Inflammatory macrophage treated with lipopolysaccharide for 4 hours (primary cell): ENCODE data around the gene MROH2A.

Experiments used
- DNase-seq: peaks from one replicate; pipeline ENCODE4 v3.0.0-alpha.2; 2020

Gene MROH2A

GRCh38 chr2:233802132-233802815 lies 24.1 kb downstream of the MROH2A start:
- DNase-seq = no peak

- no peak for DNase-seq
These were observed 25.3 kb downstream of the MROH2A start for GRCh38 chr2:233803292-233803911.

GRCh38 chr2:233803994-233804393 lies 25.9 kb downstream of the MROH2A start:
- no peak for DNase-seq

- DNase-seq = no peak
These were observed 29.2 kb downstream of the MROH2A start for GRCh38 chr2:233807215-233807865.

GRCh38 chr2:233807966-233808935 lies 30.1 kb downstream of the MROH2A start:
- DNase-seq = no peak

- no peak for DNase-seq
These were observed 32.3 kb downstream of the MROH2A start for GRCh38 chr2:233810385-233810784.

GRCh38 chr2:233811087-233811486 lies 33.0 kb downstream of the MROH2A start:
- DNase-seq = no peak

GRCh38 chr2:233811732-233812131 lies 33.6 kb downstream of the MROH2A start:
- DNase-seq = no peak

GRCh38 chr2:233813236-233814055 lies 35.3 kb downstream of the MROH2A start:
- DNase-seq = no peak

GRCh38 chr2:233814056-233814835 lies 36.1 kb downstream of the MROH2A start:
- no peak for DNase-seq

- no peak for DNase-seq
These were observed 37.7 kb downstream of the MROH2A start for GRCh38 chr2:233815861-233816260.

GRCh38 chr2:233816334-233816733 lies 38.2 kb downstream of the MROH2A start:
- no peak for DNase-seq

GRCh38 chr2:233816771-233817170 lies 38.6 kb downstream of the MROH2A start:
- DNase-seq = no peak

GRCh38 chr2:233817361-233817911 lies 39.3 kb downstream of the MROH2A start:
- no peak for DNase-seq

GRCh38 chr2:233817995-233818638 lies 40.0 kb downstream of the MROH2A start:
- no peak for DNase-seq

- no peak for DNase-seq
These were observed 40.8 kb downstream of the MROH2A start for GRCh38 chr2:233818639-233819621.

GRCh38 chr2:233819884-233820773 lies 42.0 kb downstream of the MROH2A start:
- DNase-seq = no peak

GRCh38 chr2:233820774-233821105 lies 42.6 kb downstream of the MROH2A start:
- DNase-seq = no peak
